Endothelial cell (in vitro differentiated cells): ENCODE measurements around the gene CTU1. TPM values are rescaled to one million over a fixed set of nuclear protein-coding genes. Genes with fewer than 3 reads are reported as not detected.

Experiments used
- DNase-seq: peaks from one replicate; pipeline ENCODE4 v3.0.0; 2021; ENCODE audit warnings: low spot score
- H3K27ac Mint-ChIP-seq: one replicate; pipeline ENCODE4 v1.8.0; 2021; ENCODE audit warnings: mixed read lengths, inconsistent platforms; ENCODE audit not compliant: unreplicated experiment
- H3K27me3 Mint-ChIP-seq: one replicate; pipeline ENCODE4 v1.8.0; 2021; ENCODE audit warnings: mild to moderate bottlenecking, moderate library complexity, mixed read lengths, inconsistent platforms; ENCODE audit not compliant: unreplicated experiment
- H3K36me3 Mint-ChIP-seq: one replicate; pipeline ENCODE4 v1.8.0; 2021; ENCODE audit warnings: mild to moderate bottlenecking, low read depth, mixed read lengths, inconsistent platforms; ENCODE audit not compliant: unreplicated experiment
- H3K4me1 Mint-ChIP-seq: one replicate; pipeline ENCODE4 v1.8.0; 2021; ENCODE audit warnings: mild to moderate bottlenecking, mixed read lengths, inconsistent platforms; ENCODE audit not compliant: unreplicated experiment
- H3K4me3 Mint-ChIP-seq: one replicate; pipeline ENCODE4 v1.8.0; 2021; ENCODE audit warnings: mild to moderate bottlenecking, mixed read lengths, inconsistent platforms; ENCODE audit not compliant: unreplicated experiment
- H3K9me3 Mint-ChIP-seq: one replicate; pipeline ENCODE4 v1.8.0; 2021; ENCODE audit warnings: mixed read lengths, inconsistent platforms; ENCODE audit not compliant: unreplicated experiment
- CTCF ChIP-seq: fragments of 200-600 bp; sonication (generic); IDR thresholded peaks from one replicate; pipeline ENCODE4 v1.5.0; 2021; ENCODE audit warnings: antibody characterized with exemption; ENCODE audit not compliant: unreplicated experiment
- total RNA-seq: library from RNA; stranded (reverse); fragmentation: NEBNext Ultra II Directional; extraction: Animal tissue kit (Norgen Biotek cat#: 25700); gene quantifications from one replicate; pipeline ENCODE4 v1.2.1, GENCODE V29; 2021; ENCODE audit not compliant: unreplicated experiment

CTU1 gene
- total RNA-seq, 1 donor from 2014 or later, result 5.4 TPM

- Mint-ChIP-seq H3K4me1 (no peaks in the 10 kb centered on the region), H3K27ac (no peak overlapping the region), H3K4me3 (no peak overlapping the region), H3K36me3 (no peaks in the 10 kb centered on the region), H3K27me3 (peaks cover 4% of the 10 kb centered on the region), H3K9me3 (no peaks in the 10 kb centered on the region)
- TF ChIP-seq CTCF, result no peak
- no peak for DNase-seq
Observed at GRCh38 chr19:51078731-51079130, 29.5 kb downstream of the CTU1 start.

- no peak overlapping the region for H3K4me3 Mint-ChIP-seq
- no peak for TF ChIP-seq CTCF
- H3K36me3 Mint-ChIP-seq, result no peaks in the 10 kb centered on the region
- no peak for DNase-seq
- H3K27ac Mint-ChIP-seq, result no peak overlapping the region
- H3K9me3 Mint-ChIP-seq, result no peaks in the 10 kb centered on the region
- H3K4me1 Mint-ChIP-seq, result no peaks in the 10 kb centered on the region
- H3K27me3 Mint-ChIP-seq, result peaks cover 3% of the 10 kb centered on the region
Observed at GRCh38 chr19:51078104-51078503, 30.1 kb downstream of the CTU1 start.

- no peak for DNase-seq
- no peaks in the 10 kb centered on the region for H3K9me3 Mint-ChIP-seq
- TF ChIP-seq CTCF, result no peak
- H3K4me1 Mint-ChIP-seq, result no peaks in the 10 kb centered on the region
- no peaks in the 10 kb centered on the region for H3K36me3 Mint-ChIP-seq
- H3K27me3 Mint-ChIP-seq, result peaks cover 3% of the 10 kb centered on the region
- H3K27ac Mint-ChIP-seq, result no peak overlapping the region
- no peak overlapping the region for H3K4me3 Mint-ChIP-seq
Observed at GRCh38 chr19:51076631-51077213, 31.5 kb downstream of the CTU1 start.

- DNase-seq, result no peak
- Mint-ChIP-seq H3K36me3 (no peaks in the 10 kb centered on the region), H3K9me3 (no peaks in the 10 kb centered on the region), H3K4me3 (no peak overlapping the region), H3K4me1 (no peaks in the 10 kb centered on the region), H3K27me3 (peaks cover 3% of the 10 kb centered on the region), H3K27ac (no peak overlapping the region)
- no peak for TF ChIP-seq CTCF
Observed at GRCh38 chr19:51075998-51076397, 32.2 kb downstream of the CTU1 start.

- no peak overlapping the region for H3K27ac Mint-ChIP-seq
- no peak for DNase-seq
- TF ChIP-seq CTCF, result no peak
- peaks cover under 1% of the 10 kb centered on the region for H3K4me1 Mint-ChIP-seq
- H3K27me3 Mint-ChIP-seq, result peaks cover 3% of the 10 kb centered on the region
- H3K36me3 Mint-ChIP-seq, result no peaks in the 10 kb centered on the region
- no peak overlapping the region for H3K4me3 Mint-ChIP-seq
- no peaks in the 10 kb centered on the region for H3K9me3 Mint-ChIP-seq
Observed at GRCh38 chr19:51071095-51071405, 37.2 kb downstream of the CTU1 start.
